Stimulated activated naive CD4-positive, alpha-beta T cell treated with Interleukin-2 at 50 U/mL for 16 hours (primary cell): ENCODE measurements around the gene APOH.
A peak's percentile ranks its signal among the peaks of the same experiment; 100 is the strongest.
"Not testable (repeated sequence)": the region's sequence is repeated elsewhere in the genome, so short reads cannot be mapped to it uniquely, and the experiment has no call there.

Experiments
- DNase-seq: peaks from one replicate; lab custom pipeline; 2025; lab: John Stamatoyannopoulos, UW

APOH gene

DNA sequence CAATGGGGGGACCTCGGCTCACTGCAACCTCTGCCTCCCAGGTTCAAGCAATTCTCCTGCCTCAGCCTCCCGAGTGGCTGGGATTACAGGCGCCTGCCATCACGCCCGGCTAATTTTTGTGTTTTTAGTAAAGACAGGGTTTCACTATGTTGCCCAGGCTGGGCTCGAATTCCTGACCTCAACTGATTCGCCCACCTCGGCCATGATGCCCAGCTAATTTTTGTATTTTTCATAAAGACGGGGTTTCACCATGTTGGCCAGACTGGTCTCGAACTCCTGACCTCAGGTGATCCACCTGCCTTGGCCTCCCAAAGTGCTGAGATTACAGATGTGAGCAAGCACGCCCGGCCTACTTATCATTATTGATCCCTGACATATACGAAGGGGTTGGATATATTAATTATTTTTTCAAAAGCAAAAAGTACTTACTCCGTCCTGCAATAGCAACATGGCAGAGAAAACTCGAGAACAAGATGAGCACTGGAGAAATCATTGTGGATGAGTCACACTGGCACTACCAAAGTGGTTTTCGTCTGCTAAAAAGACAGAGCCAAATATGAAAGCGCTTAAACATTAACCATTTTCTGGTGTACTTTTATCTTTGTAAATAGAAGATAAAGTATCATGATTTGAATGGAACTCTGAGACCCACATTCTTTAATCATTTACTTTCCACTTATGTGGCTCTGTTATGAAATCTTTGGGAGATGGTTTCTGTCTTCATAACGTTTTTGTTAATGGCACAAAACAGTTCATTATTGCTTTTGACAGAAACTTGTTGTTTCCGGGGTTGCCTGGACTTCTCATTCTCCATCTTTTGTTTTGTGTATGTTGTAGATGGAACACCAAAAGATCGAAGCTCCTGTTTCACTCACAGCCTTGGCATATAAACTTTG is at the start of gene APOH:
Gene APOH (minus strand): TSS at position 529 of the 896 bp plus-strand sequence. CDS start 36 bp downstream, at position 493.
- no peak for DNase-seq

DNA sequence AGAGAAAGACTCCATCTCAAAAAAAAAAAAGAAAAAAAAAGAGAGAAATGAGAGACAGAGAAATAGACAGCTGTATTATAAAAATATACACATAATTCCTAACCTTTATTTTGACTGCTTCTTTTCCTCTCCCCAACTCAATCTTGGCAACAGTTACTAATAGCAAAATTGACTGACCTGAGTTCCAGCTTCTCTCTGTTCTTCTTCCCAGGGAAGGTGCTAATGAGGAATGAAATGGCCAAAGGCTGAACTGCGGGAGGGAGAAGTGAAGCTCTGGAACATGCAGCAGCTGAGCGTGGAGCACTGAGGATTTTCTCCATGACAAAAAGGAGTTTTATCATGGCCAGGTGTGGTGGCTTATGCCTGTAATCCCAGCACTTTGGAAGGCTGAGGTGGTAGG is 48.0 kb upstream of the APOH start:
- DNase-seq, result no peak

DNA sequence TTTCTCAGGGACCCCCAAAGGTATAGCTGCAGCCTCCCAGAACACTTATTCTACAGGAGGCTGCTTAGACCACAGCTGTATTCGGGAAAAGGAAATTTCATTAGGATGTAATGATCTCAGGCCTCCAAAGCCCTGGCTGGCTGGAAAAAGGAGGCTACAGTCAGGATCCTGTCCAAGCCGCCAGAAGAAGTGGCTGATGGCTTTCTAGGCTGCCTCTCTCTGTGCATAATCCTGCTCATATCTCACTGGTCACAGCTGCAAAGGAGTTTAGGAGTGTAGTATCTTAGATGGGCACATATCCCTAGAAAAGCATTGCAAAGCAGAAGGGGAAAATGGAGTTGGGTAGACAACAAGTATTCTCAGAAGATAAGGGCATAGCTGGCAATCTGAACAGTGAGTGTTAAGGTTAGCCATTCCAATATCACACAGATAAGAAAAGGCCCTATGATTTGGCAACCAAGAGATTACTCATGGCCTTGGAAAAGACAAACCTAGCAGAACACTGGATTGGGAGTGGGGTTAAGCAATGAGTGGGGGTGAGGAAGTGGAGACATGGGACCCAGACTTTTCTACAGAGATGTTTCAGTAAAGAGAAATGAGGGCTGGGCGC is 47.2 kb upstream of the APOH start:
- no peak for DNase-seq

DNA sequence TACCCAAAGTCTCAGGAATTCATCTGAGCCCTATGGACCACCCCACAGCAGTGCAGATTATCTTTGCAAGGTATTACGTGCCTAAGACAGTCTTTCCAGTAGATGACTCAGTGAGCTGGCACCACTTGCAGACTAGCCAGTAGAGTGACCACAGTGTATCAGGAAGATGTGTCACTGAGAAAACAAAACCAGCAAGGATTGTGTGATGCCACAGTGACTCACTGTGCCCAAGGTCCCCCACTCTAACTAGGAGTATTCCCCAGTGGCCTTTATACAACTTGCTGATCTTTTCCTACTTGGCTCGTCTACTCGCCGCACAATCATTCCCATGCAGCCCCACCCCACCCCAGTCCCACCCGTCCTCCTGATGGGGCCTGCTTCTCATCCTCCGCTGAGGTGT is 46.4 kb upstream of the APOH start:
- DNase-seq, result no peak

GRCh38 chr17:66273586-66273848 is 44.3 kb upstream of the APOH start:
- no peak for DNase-seq

DNA sequence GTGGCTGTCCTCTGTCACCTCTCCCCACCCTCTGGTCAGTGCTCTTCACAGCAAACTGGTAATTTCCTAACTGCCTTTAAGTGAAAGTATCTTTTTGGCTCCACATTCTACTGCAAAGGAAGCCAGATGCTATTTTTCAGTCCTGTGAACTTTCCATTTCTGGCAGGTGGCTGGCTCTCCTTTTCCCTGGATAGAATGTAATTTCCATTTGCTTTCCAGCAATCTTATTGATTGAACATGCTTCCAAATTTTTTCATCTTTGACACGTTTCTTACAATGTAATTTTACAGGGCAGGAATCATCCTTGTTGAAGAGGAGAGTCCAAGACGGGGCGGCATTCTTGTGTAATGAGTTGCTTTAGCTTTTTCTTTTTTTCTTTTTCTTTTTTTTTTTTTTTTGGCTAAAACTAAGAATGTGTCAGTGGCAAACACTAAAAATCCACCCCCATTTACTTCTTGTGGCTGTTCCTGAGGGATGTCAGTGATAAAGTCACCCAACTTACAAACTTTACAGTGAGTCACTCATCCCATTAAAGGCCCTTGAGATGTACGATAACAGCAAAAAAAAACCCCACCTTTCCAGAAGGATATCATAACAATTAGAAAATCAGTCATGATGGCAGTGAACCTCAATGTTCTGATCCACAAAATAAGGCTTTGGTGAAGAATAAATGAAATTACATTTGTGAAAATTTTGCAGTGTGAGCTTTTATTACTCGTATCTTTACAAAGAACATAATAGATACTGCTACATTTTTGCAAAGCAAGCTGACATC is 43.8 kb upstream of the APOH start:
- DNase-seq, result no peak

- no peak for DNase-seq
Observed at GRCh38 chr17:66271512-66271911, 42.3 kb upstream of the APOH start.

- no peak for DNase-seq
Observed at GRCh38 chr17:66270106-66270505, 40.9 kb upstream of the APOH start.

DNA sequence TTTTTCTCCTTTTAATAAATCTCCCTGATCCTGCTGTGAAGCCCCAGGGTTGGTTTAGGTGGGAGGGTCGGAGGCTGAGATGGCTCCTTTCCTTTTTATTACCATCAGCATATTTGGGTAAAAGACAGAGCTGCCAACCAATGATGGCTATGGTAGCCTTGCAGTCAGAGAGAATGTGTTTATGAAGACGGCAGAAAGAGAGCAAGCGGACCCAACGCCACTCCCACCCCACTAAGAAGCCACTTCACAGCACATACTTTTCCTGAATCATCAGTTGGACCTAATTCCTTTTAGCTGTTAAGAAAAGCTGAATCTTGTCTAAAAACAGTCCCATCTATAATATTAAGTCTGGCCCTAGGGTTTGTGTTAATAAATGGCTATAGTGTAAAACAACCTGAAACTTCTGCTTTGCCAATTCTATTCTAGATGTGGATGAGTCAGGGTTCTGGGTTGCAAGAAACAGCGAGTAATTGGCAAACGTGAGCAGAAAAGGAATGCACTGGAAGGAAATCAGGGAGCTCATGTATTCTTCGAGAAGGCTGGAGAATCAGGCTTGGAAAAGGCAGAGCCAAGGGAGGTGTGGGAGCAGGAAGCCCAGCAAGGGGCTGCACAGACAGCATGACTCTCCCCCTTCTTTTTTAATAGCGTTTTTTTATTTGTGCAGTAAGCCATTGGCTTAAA is 39.2 kb upstream of the APOH start:
- DNase-seq, result no peak

DNA sequence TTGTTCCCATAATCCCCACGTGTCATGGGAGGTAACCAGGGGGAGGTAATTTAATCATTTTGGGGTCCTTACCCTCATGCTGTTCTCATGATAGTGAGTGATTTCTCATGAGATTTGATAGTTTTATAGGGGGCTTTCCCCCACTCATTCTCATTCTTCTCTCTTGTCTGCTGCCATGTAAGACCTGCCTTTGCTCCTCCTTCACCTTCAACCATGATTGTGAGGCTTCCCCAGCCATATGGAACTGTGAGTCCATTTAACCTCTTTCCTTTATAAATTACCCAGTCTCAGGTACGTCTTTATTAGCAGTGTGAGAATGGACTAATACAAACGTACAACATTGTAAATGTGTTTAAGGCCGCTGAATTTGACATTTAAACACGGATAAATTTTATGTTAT is 35.5 kb upstream of the APOH start:
- DNase-seq, result no peak

DNA sequence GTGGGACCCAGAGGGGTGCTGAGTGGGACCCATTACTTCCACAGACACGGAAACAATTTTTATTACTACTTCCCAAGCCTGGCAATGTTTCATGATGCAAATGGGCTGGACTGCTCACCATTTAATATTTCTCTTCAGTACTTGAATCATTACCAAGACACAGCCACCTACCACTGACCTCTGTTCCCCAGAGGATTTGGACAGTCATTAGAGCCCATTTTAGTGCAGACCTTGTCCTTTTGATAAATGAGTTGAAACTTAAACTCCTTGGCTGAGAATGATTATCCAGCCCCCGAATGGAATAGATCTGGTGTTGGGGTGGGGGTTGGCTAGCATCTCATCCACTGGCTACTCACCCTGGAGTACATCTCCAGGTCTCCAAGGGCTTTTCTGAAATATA is 33.6 kb upstream of the APOH start:
- no peak for DNase-seq

GRCh38 chr17:66260688-66261087 is 31.5 kb upstream of the APOH start:
- no peak for DNase-seq

DNA sequence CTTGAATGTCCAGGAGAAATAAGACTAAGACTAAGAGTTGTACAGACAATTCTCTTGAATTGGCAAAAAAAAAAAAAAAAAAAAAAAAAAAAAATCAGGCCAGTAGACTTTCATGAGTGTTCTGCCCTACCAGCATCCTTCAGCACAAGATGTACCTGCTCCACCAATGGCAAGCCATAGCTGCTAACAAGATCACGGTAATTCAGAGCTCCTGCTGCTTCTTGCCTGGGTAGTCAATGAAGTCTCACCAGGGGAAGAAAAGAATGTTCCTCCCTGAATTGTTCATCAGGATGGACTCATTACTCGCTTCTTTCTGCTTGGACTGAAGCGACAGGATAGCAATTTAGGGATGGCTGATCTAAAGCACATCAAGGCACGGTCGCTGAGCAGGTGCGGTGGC is 31.1 kb upstream of the APOH start:
- no peak for DNase-seq

DNA sequence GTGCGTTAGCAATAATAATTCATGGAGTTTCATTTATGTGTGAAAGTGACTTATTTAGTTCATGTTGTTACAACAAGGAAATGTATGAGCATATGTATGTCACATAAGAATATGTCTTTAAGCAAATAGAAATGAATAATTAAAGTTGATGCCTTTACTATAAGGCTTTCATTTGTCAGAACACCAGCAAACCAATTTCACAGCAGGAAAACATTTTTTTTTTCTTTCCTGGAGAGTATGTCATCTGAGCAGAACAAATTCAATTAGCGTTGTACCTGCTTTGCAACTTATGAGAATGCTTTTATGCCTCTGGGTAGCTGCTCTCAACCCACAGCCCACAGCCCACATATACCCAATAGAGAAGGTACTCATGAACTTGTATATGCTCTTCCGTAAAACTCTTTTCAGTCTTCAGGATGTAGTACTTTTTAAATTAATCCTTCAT is 26.3 kb upstream of the APOH start:
- peak; percentile 26 for DNase-seq

GRCh38 chr17:66255112-66255511 is 25.9 kb upstream of the APOH start:
- no peak for DNase-seq

- not testable (repeated sequence) for DNase-seq
Observed at GRCh38 chr17:66253458-66253857, 24.2 kb upstream of the APOH start.

- DNase-seq, result no peak
Observed at GRCh38 chr17:66250686-66251085, 21.5 kb upstream of the APOH start.

- no peak for DNase-seq
Observed at GRCh38 chr17:66248285-66248684, 19.1 kb upstream of the APOH start.

- DNase-seq, result no peak
Observed at GRCh38 chr17:66241839-66242238, 12.6 kb upstream of the APOH start.

GRCh38 chr17:66240630-66241029 is 11.4 kb upstream of the APOH start:
- DNase-seq, result no peak

GRCh38 chr17:66240013-66240412 is 10.8 kb upstream of the APOH start:
- no peak for DNase-seq

GRCh38 chr17:66235377-66235994 is 6.3 kb upstream of the APOH start:
- DNase-seq, result no peak
